Spinal cord (tissue), 10 donors: ENCODE measurements around the gene GCC2. TPM values are rescaled to one million over a fixed set of nuclear protein-coding genes. Genes with fewer than 3 reads are reported as not detected.
"Not testable (repeated sequence)": the region's sequence is repeated elsewhere in the genome, so short reads cannot be mapped to it uniquely, and the experiment has no call there.

Experiments
- DNase-seq, 6 donors: peaks; one replicate each; pipeline versions ENCODE4 v3.0.0 to v3.0.0-alpha.2; 2013 to 2015; ENCODE audit warnings: low spot score in 6 of 6, low read depth in 4 of 6
- H3K27ac ChIP-seq: one replicate; pipeline ENCODE4 v1.5.1; 2013; ENCODE audit warnings: low read depth, low read length, control low read depth
- H3K27me3 ChIP-seq: one replicate; pipeline ENCODE4 v1.6.1; 2013; ENCODE audit warnings: low read length; ENCODE audit not compliant: control insufficient read depth, insufficient read depth
- H3K36me3 ChIP-seq: one replicate; pipeline ENCODE4 v1.6.1; 2013; ENCODE audit warnings: low read length; ENCODE audit not compliant: control insufficient read depth, insufficient read depth
- H3K4me1 ChIP-seq: one replicate; pipeline ENCODE4 v1.6.1; 2013; ENCODE audit warnings: low read length; ENCODE audit not compliant: control insufficient read depth, insufficient read depth
- H3K4me3 ChIP-seq: one replicate; pipeline ENCODE4 v1.5.1; 2013; ENCODE audit warnings: low read depth, low read length, control low read depth
- H3K9me3 ChIP-seq: one replicate; pipeline ENCODE4 v1.6.1; 2013; ENCODE audit warnings: low read length; ENCODE audit not compliant: control insufficient read depth, insufficient read depth
- WGBS: methylation state at CpG from one replicate; pipeline ENCODE4 v1.1.5; 2013; ENCODE audit warnings: missing lambda C conversion rate; ENCODE audit not compliant: insufficient coverage; 5-methylcytosine and 5-hydroxymethylcytosine counted together
- polyA plus RNA-seq, 2 donors: library from polyadenylated mRNA; unstranded; fragments of 120-200 nt; gene quantifications; one replicate each; pipeline ENCODE4 v1.2.1, GENCODE V29; 2013; ENCODE audit not compliant: insufficient read length in 2 of 2
- total RNA-seq, 2 donors: library from RNA; depleted of rRNA in 1 of 2; stranded (reverse); fragments of 120-200 nt in 1 of 2; fragments of >200 nt in 1 of 2; gene quantifications; one replicate each; pipeline versions ENCODE4 v1.2.3 to v1.2.4, GENCODE V29; 2013 to 2014
- donor health status: healthy.

The GCC2 gene
- total and polyA plus RNA-seq, 4 donors, result 24.5 to 59.5 (median 33.1) TPM

GRCh38 chr2:108413711-108414095 lies 35.3 kb upstream of the GCC2 start:
- Histone ChIP-seq H3K4me3 (no peak overlapping the region), H3K36me3 (no peaks in the 10 kb centered on the region), H3K9me3 (no peaks in the 10 kb centered on the region), H3K4me1 (no peaks in the 10 kb centered on the region), H3K27ac (no peak overlapping the region), H3K27me3 (no peaks in the 10 kb centered on the region)
- no CpG with 5 or more reads among the region's 1 CpG for WGBS
- DNase-seq, result no peak

- Histone ChIP-seq H3K27ac (no peak overlapping the region), H3K27me3 (no peaks in the 10 kb centered on the region), H3K4me1 (no peaks in the 10 kb centered on the region), H3K4me3 (no peak overlapping the region), H3K9me3 (no peaks in the 10 kb centered on the region), H3K36me3 (no peaks in the 10 kb centered on the region)
- WGBS, result 94% methylated on average over 2 of the region's 3 CpGs
- DNase-seq, result no peak
Measured at GRCh38 chr2:108414256-108414876, 34.6 kb upstream of the GCC2 start.

GRCh38 chr2:108414945-108415344 lies 34.1 kb upstream of the GCC2 start:
- H3K36me3 ChIP-seq, result no peaks in the 10 kb centered on the region
- H3K27me3 ChIP-seq, result no peaks in the 10 kb centered on the region
- no CpG with 5 or more reads among the region's 2 CpGs for WGBS
- DNase-seq, result no peak
- no peak overlapping the region for H3K4me3 ChIP-seq
- no peak overlapping the region for H3K27ac ChIP-seq
- no peaks in the 10 kb centered on the region for H3K9me3 ChIP-seq
- no peaks in the 10 kb centered on the region for H3K4me1 ChIP-seq

- 85% methylated on average over 2 of the region's 2 CpGs for WGBS
- H3K27ac ChIP-seq, result no peak overlapping the region
- H3K4me3 ChIP-seq, result no peak overlapping the region
- no peaks in the 10 kb centered on the region for H3K4me1 ChIP-seq
- H3K36me3 ChIP-seq, result no peaks in the 10 kb centered on the region
- no peak for DNase-seq
- H3K9me3 ChIP-seq, result no peaks in the 10 kb centered on the region
- no peaks in the 10 kb centered on the region for H3K27me3 ChIP-seq
Measured at GRCh38 chr2:108417254-108417653, 31.8 kb upstream of the GCC2 start.

- Histone ChIP-seq H3K36me3 (no peaks in the 10 kb centered on the region), H3K9me3 (no peaks in the 10 kb centered on the region), H3K27ac (no peak overlapping the region), H3K4me1 (no peaks in the 10 kb centered on the region), H3K27me3 (no peaks in the 10 kb centered on the region), H3K4me3 (no peak overlapping the region)
- DNase-seq, result no peak
- 80% methylated on average over 2 of the region's 4 CpGs for WGBS
Measured at GRCh38 chr2:108418416-108418815, 30.6 kb upstream of the GCC2 start.

- Histone ChIP-seq H3K4me1 (no peaks in the 10 kb centered on the region), H3K36me3 (no peaks in the 10 kb centered on the region), H3K9me3 (no peaks in the 10 kb centered on the region), H3K4me3 (no peak overlapping the region), H3K27me3 (no peaks in the 10 kb centered on the region), H3K27ac (no peak overlapping the region)
- no peak for DNase-seq
- WGBS, result no CpG with 5 or more reads among the region's 1 CpG
Measured at GRCh38 chr2:108423067-108423466, 25.9 kb upstream of the GCC2 start.

- H3K27ac ChIP-seq, result no peak overlapping the region
- 89% methylated on average over 8 of the region's 8 CpGs for WGBS
- no peaks in the 10 kb centered on the region for H3K27me3 ChIP-seq
- no peaks in the 10 kb centered on the region for H3K4me1 ChIP-seq
- DNase-seq, result no peak
- H3K4me3 ChIP-seq, result no peak overlapping the region
- no peaks in the 10 kb centered on the region for H3K36me3 ChIP-seq
- H3K9me3 ChIP-seq, result no peaks in the 10 kb centered on the region
Measured at GRCh38 chr2:108423502-108424251, 25.3 kb upstream of the GCC2 start.

- WGBS, result no CpG with 5 or more reads among the region's 2 CpGs
- H3K36me3 ChIP-seq, result no peaks in the 10 kb centered on the region
- H3K4me1 ChIP-seq, result no peaks in the 10 kb centered on the region
- no peak overlapping the region for H3K4me3 ChIP-seq
- H3K27ac ChIP-seq, result no peak overlapping the region
- H3K9me3 ChIP-seq, result no peaks in the 10 kb centered on the region
- H3K27me3 ChIP-seq, result no peaks in the 10 kb centered on the region
- DNase-seq, result no peak
Measured at GRCh38 chr2:108428286-108429009, 20.6 kb upstream of the GCC2 start.

GRCh38 chr2:108435578-108435977 lies 13.4 kb upstream of the GCC2 start:
- WGBS, result no CpG with 5 or more reads among the region's 1 CpG
- not testable (repeated sequence) for H3K4me3 ChIP-seq, DNase-seq, H3K27ac ChIP-seq, H3K27me3 ChIP-seq, H3K9me3 ChIP-seq, H3K4me1 ChIP-seq, H3K36me3 ChIP-seq
